ENCODE results near the gene FMN2.

Gene FMN2

DNA sequence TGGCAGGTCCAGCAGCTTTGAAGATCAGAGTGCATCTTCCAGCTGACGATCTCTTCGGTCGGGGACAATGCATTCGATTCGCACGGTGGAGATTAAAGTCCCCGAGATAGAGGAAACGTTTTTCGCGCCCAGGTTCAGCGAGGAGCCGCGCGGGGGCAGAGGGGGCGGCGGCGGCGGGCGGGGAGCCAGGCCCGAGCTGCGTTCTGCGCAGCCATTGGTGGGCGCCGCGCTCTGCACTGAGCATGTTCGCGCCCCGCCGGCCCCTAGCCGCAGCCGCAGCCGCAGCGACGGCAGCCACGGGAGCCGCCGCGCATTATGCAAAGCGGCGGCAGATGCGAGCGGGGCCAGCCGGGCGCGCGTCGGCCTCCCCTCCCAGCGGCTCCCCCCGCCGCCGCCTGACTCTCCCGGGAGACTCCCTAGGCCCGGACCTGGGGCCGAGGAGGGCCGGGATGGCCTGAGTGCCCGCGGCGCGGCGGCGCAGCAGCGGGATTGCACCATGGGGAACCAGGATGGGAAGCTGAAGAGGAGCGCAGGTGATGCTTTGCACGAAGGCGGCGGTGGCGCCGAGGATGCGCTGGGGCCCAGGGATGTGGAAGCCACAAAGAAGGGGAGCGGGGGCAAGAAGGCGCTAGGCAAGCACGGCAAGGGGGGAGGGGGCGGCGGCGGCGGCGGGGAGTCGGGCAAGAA lies at the start of gene FMN2:
Gene FMN2, plus strand, starts transcription at position 270 of the 687 bp plus-strand sequence. Its CDS starts 227 bp downstream, at position 497.
- DNase-seq (ENCODE audit: low spot score) = peak; percentile 93

DNA sequence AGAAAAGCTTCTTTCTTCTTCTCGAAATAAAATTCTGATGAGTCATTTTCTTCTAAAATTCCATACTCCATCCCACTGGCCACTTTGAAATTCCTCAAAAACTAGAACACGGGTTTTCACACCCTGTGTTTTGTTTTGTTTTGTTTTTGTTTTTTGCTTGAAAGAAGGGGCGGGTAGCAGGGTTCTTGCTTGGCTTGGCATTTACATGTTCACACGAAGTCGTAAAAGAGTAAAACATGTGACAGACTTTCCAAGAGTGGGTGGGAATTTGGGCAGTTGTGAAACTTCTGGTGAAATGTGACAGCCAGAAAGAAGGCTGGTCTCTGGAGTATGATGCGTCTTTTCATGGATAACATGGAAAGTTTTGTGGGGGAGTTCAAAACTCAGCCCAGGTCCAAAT lies 47.1 kb upstream of the FMN2 start:
- DNase-seq (ENCODE audit: low spot score) = no peak

- DNase-seq (ENCODE audit: low spot score) = no peak
Measured at GRCh38 chr1:240046000-240046399, 45.7 kb upstream of the FMN2 start.

DNA sequence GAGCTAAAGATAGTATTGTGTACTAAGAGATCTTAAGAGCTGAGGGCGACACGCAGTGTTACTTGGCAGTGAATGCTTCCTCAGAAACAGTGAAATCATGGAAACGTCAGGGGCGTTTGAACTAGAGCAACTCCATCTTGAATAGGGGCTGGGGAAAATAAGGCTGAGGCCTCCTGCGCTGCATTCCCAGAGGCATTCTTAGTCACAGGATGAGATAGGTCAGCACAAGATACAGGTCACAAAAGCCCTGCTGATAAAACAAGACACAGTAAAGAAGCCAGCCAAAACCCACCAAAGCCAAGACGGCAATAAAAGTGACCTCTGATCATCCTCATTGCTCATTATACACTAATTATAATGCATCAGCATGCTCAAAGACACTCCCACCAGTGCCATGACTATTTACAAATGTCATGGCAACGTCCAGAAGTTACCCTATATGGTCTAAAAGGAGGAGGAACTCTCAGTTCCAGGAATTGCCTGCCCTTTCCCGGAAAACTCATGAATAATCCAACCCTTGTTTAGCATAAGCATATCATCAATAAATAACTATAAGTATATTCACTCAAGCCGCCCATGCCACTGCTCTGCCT lies 37.5 kb upstream of the FMN2 start:
- no peak for DNase-seq (ENCODE audit: low spot score)

GRCh38 chr1:240055936-240056335 lies 35.7 kb upstream of the FMN2 start:
- no peak for DNase-seq (ENCODE audit: low spot score)

DNA sequence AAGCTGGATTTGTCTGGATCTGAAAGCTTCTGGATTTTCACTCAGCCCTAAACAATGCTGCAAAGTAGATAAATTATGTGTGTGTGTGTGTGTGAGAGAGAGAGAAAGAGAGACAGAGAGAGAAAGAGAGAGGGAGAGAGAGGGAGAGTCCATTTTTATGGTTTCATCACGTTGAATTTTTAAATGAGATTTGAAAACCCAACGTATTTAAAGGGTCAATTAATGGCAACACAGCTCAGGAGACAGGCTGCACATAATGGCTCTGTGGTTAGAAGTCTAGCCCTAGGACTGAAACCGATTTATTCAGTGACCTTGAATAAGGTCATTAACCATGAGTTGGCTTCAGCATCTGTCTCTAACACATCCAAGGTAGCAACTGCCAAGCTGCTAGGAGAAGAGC lies 35.3 kb upstream of the FMN2 start:
- no peak for DNase-seq (ENCODE audit: low spot score)

- no peak for DNase-seq (ENCODE audit: low spot score)
Measured at GRCh38 chr1:240058049-240058448, 33.6 kb upstream of the FMN2 start.

- DNase-seq (ENCODE audit: low spot score) = no peak
Measured at GRCh38 chr1:240068961-240069360, 22.7 kb upstream of the FMN2 start.

GRCh38 chr1:240070188-240070587 lies 21.5 kb upstream of the FMN2 start:
- DNase-seq (ENCODE audit: low spot score) = no peak

DNA sequence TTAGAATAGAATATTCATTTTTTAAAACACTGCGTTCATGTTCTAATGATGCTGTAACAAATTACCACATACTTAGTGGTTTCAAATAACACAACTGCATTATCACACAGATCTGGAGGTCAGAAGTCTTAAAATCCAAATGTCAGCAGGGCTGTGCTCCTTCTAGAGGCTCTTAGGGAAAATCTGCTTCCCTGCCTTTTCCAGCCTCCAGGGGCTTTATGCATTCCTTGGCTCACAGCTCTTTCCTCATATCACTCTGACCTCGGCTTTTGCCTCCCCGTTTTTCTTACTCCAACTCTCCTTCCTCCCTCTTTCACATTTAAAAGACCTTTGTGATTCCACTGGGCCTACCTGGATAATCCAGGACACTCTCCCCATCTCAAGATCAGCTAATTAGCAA lies 18.6 kb upstream of the FMN2 start:
- DNase-seq (ENCODE audit: low spot score) = no peak

GRCh38 chr1:240074422-240074821 lies 17.3 kb upstream of the FMN2 start:
- no peak for DNase-seq (ENCODE audit: low spot score)

DNA sequence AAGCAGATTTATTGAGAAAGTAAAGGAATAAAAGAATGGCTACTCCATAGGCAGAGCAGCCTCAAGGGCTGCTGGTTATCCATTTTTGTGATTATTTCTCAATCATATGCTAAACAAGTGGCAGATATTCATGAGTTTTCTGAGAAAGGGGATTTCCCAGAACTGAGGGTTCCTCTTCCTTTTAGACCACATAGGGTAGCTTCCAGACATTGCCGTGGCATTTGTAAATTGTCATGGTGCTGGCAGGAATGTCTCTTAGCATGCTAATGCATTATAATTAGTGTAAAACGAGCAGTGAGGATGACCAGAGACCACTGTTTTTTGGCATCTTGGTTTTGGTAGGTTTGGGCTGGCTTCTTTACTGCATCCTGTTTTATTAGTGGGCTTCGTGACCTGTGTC lies 16.8 kb upstream of the FMN2 start:
- no peak for DNase-seq (ENCODE audit: low spot score)

GRCh38 chr1:240084337-240084736 lies 7.3 kb upstream of the FMN2 start:
- no peak for DNase-seq (ENCODE audit: low spot score)

- no peak for DNase-seq (ENCODE audit: low spot score)
Measured at GRCh38 chr1:240084749-240085148, 6.9 kb upstream of the FMN2 start.

GRCh38 chr1:240086726-240087125 lies 5.0 kb upstream of the FMN2 start:
- DNase-seq (ENCODE audit: low spot score) = peak; percentile 35

- no peak for DNase-seq (ENCODE audit: low spot score)
Measured at GRCh38 chr1:240090014-240090413, 1.7 kb upstream of the FMN2 start.

GRCh38 chr1:240090957-240091600 lies 604 bp upstream of the FMN2 start:
- DNase-seq (ENCODE audit: low spot score) = no peak

- DNase-seq (ENCODE audit: low spot score) = peak; percentile 81
Measured at GRCh38 chr1:240092301-240093119, 827 bp downstream of the FMN2 start.

DNA sequence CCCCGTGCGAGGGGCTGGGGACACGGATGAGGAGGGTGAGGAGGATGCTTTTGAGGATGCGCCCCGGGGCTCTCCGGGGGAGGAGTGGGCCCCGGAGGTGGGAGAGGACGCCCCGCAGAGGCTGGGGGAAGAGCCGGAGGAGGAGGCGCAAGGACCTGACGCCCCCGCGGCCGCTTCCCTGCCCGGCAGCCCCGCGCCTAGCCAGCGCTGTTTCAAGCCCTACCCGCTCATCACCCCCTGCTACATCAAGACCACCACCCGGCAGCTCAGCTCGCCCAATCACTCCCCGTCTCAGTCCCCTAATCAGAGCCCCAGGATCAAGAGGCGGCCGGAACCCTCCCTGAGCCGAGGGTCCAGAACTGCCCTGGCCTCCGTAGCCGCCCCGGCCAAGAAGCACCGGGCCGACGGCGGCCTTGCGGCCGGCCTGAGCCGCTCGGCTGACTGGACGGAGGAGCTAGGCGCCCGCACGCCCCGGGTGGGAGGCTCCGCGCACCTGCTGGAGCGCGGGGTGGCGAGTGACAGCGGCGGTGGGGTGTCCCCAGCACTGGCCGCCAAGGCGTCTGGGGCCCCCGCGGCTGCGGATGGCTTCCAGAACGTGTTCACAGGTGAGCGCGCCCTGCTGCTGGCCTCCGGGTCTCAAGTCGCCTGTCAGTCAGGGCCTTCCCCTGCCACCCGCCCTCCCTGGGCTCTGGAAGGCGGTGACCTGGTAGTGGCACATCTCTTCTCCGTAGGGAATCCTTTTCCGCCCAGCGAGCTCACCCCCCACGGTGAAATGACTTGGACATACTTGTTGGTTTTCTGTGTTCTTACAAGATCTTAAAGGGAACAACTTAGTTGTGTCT lies 1.7 kb downstream of the FMN2 start:
- peak; percentile 46 for DNase-seq (ENCODE audit: low spot score)

DNA sequence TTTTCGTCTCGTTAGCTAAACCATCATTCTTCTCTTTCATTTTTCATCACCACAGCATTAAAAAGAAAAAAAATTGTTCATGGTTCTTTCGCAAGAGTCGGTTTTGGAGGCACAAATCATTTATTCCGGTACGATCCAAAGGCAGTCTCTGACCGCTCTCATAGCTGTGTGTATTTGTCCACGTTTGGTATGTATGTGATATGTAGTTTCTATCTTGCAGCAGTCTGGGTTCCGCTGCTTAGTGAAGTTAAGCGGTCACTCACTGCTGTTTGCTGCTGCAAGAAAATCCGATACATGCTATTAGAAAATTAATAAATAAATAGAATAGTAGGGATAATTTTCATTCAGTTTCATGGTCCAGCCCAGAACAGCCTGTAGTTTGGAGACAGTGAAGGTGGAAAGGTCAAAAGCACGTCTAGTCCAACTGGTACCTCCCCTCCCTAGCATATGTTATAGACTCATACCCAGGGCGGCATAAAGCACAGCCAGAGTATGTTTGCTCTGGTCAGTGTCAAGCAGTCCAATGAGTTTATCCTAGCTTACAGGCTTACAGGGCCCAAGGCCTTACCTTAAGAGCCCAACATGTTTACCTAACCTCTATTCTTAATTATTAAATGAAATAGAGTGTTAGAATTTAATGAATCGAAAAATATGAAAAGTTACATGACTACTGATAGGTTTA lies 2.5 kb downstream of the FMN2 start:
- no peak for DNase-seq (ENCODE audit: low spot score)

GRCh38 chr1:240096974-240097373 lies 5.3 kb downstream of the FMN2 start:
- DNase-seq (ENCODE audit: low spot score) = no peak
